ENCODE data around the gene C6orf136.

The C6orf136 gene

DNA sequence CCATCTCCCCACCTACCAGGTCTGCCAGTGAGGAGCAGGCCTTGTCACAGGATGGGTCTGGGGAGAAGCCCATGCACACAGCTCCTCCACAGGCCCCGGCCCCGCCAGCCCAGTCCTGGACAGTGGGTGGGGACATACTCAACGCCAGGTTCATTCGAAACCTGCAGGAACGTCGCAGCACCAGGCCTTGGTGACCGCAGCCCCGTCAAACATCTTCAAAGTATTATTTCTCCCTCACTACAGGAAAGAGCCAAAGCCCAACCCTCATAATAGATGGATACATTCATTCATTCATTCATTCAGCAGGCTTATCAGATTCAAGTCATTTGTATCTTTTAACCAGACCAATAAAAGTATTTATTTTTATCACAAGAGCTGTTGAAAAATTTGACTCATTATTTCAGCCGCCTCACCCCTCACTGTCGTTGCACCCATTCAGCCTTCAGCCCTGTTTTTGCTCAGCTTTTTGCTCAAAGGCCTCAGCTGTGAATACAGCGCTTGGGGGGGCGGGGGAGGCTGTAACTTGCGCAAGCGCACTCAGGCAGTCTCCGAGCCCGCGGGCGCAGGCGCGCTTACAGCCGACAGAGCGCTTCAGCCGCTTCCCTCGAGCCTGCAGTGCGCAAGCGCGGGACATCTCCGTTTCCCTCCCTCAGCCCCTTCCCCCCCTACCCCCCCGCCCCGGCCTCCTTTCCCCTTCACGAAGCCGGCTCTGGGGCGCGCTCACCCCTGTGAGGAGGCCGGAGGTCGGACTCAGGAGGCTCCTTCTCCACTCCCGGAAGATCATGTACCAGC is at the start of gene C6orf136:
Gene C6orf136 (plus strand): TSS at position 684 of the 792 bp plus-strand sequence. CDS start 99 bp downstream, at position 783.
- peak; percentile 89 for DNase-seq

DNA sequence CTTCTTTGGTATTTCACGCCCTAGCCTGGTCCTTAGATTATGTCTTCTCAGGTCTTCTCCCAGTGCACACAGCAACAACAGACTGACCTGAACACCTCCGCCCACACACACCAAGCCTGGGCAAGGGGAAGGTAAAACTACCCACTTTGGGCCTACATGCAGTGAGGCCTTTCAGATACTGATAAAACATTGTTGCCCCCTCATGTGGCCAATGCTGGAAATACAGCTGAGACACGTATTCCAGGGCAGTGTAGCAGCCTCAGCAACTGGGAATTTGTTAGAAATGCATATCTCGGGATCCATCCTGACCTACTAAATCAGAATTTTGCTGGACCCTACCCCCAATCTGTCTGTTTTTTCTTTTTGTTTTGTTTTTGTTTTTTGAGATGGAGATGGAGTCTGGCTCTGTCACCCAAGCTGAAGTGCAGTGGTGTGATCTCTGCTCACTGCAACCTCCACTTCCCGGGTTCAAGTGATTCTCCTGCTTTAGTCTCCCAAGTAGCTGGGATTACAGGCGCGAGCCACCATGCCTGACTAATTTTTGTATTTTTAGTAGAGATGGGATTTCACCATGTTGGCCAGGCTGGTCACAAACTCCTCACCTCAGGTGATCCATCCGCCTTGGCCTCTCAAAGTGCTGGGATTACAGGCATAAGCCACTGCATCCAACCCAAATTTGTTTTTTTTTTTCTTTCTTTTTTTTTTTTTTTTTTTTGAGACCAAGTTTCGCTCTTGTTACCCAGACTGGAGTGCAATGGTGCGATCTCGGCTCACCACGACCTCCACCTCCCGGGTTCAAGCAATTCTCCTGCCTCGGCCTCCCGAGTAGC is 49.4 kb upstream of the C6orf136 start:
- DNase-seq: peak; percentile 14

GRCh38 chr6:30598912-30599624 is 47.9 kb upstream of the C6orf136 start:
- no peak for DNase-seq

DNA sequence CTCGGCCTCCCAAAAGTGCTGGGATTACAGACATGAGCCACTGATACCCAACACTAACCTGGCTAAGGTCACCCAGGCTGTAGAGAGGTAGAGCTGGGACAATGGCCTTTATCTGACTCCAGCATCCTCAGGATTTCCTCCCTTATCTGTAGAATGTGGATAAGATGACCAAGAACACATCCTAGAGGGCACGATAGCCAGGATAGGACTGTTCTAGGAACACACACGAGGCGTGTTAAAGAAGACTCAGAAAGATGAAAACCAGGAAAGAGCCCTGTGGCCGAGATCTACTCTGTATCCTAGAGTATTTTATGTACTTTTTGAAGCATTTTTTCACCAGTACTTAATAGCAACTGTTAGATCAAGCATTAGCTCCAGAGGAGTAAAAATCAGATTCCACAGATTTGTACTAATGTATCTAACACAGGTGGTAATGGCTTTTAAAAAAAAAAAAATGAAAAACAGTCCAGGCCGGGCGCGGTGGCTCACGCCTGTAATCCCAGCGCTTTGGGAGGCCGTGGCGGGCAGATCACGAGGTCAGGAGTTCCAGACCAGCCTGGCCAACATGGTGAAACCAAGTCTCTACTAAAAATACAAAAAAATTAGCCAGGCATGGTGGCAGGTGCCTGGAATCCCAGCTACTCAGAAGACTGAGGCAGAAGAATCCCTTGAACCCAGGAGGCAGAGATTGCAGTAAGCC is 47.2 kb upstream of the C6orf136 start:
- no peak for DNase-seq

DNA sequence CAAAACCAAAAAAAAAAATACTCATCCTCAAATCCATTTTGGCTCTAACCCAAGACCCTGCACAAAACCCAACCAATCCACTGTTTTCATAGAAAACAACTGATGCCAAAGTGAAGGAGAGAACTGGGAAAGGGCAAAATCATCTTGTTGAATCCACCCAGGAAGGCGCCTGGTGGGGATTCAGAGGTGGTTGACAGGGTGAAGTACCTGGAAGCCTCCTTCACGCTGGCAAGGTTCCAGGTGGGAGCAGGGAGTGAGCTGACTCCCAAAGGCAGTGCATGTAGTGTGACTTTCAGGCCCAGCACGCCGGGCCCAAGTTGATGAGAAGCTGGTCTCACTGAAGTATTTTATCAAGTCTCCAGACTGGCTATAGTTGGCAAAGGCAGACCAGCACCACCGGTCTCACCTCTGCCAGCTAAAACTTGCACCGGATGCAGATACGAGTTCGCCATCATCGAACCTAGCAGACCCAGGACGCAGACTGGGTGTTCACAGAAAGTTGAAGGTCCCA is 46.4 kb upstream of the C6orf136 start:
- DNase-seq: peak; percentile 3

DNA sequence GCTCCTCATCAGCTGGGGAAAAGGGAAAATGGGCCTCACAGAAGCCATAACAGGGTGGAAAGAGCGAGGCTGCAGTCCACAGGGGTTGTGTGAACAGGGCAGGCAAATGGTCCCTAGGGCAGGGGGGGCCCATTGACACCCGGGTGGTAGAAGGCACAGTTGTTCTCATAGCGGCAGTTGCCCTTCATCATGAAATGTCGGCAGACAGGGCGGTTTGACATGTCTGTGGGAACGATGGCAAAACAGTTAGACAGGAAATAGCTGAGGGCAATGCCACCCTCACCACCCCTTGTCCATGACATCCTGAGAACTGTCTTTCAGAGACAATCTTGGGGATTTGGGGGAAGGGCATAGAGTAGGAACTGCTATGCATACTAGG is 45.5 kb upstream of the C6orf136 start:
- DNase-seq: no peak

- DNase-seq: no peak
Measured at GRCh38 chr6:30601815-30602641, 44.9 kb upstream of the C6orf136 start.

- no peak for DNase-seq
Measured at GRCh38 chr6:30603961-30604360, 43.0 kb upstream of the C6orf136 start.

DNA sequence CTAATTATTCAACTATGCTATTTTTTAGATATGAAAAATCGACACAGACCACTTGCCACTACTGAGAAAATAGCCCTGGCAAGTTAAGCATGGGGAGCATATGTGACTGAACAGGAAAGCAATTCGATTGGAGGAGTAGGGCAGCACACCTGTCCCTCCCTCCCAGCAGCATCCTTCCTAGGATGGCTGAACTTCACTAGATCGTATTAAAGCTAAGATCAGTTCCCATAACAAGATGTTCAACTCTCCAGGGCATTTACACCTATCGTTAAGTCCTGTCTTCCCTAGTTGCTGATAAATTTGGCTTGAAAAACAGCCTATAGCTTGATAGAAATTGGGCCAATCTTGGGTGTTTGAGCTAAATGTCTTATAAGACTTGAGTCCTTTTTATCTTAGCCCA is 36.9 kb upstream of the C6orf136 start:
- no peak for DNase-seq

DNA sequence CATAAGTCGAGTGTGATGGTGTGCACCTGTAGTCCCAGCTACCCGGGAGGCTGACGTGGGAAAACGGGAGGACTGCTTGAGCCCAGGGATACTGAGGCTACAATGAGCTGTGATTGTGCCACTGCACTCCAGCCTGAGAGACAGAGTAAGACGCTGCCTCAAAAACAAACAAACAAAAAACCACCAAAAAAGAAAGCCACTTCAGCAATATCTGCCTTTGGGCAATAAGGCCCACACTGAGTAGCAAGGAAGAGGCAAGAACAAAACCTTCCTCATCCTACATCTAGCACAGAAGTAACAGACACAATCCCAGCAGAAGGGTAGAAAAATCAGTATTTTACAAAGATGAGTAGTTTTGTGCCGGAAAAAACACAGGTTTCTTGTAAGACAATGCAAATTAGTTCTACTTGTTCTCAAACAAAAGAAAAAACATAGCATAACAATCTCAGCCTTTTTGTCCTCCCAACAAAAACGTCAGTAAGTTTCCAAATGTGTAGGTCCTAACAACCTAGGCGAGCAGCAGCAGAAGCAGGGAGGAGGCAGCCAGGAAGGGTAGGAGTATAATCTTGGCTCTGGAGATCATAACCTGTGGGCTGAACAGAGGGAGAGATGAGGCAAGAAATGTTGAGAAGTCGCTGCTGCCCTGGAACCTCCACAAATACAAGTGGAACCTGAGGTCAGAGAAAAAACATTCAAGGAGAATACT is 35.6 kb upstream of the C6orf136 start:
- DNase-seq: no peak

DNA sequence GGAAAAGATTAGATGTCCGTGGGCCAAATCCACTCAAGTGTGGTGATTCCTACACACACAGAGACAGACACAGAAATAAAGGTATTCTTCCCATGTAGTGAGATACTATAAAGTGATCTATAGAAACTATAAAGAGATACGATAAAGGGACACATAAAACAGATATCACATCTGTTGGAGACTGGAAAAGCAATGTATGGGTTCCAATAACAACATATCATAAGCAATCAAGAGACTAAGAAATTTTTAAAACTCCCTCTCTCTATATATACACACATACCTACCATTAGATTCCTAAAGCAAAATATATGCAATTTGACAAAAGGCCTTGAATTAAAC is 35.1 kb upstream of the C6orf136 start:
- no peak for DNase-seq

- DNase-seq: no peak
Measured at GRCh38 chr6:30612213-30612612, 34.7 kb upstream of the C6orf136 start.

DNA sequence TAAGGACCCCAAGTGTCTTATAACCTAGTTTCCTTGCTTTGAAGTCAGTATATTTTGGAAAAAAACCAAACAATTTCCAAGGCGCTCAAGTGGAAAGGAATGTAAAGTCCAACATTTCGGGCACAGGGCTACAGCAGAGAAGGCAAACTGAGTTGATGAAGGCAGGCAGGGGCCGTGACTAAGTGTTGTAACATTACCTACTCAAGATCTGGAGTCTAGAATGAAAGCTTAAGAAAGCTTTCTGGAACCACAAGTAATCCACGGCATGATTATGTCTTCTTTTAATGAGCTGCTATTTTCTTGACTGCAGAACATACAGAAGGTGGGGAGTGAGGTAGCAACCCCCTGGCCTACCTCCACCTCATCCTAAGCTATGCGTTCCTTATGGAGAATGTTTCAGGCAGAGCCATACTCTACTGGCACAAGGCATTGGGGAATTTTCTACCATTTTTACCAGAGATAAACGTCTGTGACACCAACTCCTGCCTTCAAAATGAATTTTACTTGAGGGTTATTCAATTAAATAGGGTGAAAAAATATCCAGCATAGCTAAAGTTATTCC is 34.2 kb upstream of the C6orf136 start:
- peak; percentile 73 for DNase-seq

DNA sequence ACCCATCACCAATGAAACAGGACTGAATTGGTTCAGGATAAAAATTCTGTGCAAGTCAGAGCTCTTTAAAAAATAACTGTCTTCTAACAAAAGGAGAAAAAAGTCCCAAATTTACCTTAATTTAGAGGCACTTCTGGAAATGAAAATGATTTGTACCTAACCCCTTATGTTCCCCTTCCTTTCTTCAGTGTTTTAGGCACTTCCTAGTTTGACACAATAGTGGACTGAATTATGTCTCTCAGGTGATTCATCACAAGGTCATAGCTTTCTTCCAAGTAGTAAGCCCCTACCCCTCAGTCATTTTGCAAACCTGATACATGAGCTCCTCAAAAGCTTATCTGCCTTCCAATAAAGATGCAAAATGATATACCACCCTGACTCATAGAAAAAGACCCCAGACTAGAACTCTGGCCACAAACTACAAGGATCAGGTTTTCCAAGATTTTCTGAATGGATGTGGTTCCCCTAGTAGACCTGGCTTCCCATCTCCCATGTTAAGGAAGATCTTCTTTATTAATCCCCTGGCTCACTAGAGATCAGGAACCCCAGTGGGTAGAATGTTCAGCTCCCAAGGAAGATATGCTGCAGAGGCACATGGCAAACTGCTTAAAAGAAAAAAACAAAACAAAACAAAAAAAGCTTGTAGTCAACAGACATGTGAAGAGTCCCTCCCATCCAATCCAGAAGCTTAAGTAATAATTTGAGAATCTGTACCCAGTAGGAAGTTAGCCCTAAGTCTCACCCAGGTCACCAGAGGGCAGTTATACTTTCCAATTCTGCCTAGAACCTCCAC is 33.5 kb upstream of the C6orf136 start:
- DNase-seq: no peak

DNA sequence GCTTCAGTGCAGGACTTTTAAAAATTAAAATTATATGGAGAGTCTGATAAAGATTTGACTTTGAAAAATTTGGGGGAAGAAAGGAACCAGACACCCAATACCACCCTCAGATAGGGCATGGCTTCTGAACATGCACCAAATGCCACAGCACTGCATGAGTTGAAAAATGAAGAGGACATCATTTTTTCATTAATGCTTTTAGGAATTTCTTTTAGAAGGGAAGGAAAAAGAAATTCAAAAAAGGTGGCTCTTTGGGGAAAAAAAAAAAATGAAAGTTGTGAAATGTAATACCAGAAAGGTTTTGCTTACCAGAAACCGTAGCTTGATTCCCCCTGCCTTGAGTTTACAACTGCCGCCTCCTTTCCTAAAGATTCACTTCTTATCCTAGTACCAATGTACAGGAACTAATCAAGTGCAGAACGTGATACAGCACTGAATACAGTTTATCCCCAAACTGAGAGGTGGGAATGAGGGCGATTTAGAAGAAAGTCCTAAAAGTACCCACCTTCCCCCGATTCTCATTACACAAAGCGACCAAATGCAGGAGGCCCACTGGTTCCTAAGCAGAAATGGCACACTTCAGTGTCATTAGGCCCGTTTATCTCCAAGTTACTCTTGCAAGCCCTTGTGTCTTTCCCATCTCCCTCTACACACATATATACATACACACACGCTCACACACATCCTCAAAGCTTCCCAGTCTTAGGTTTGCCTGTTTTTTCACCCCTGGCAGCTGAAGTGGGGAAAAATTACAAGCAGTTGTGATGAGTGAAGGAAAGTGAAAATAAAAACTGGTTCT is 32.7 kb upstream of the C6orf136 start:
- DNase-seq: no peak

DNA sequence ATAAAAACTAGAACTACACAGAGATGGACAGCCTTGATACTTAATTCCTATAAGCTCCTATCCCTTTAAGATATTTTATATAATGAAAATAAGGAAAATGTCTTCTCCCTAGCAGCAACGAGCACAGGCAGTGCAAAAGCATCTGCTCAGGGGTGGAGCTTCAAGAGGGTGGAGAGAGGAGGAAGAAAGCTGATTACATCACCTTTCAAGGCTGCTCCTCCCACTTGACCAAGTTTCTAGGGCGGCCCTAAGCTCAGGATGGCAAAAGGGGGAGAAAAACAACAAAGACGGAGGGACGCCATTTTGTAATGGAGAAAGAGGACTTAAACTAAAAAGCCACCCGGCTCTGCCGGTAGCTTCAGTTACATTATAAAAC is 32.1 kb upstream of the C6orf136 start:
- peak; percentile 98 for DNase-seq

- DNase-seq: peak; percentile 89
Measured at GRCh38 chr6:30615219-30615957, 31.5 kb upstream of the C6orf136 start.

All from DMS79 (cell line).